GM12875 (cell line): ENCODE results near the gene DUSP16.

Experiments used
- H3K4me3 ChIP-seq: one replicate; pipeline ENCODE4 v1.5.1; 2011; ENCODE audit warnings: low read depth, low read length, control low read depth
- CTCF ChIP-seq: IDR thresholded peaks from 2 replicates; pipeline ENCODE4 v1.5.1; 2011; ENCODE audit warnings: low read depth, mild to moderate bottlenecking, control low read depth, inconsistent platforms, low read length, moderate library complexity, borderline replicate concordance; ENCODE audit not compliant: insufficient read depth

Gene DUSP16

GRCh38 chr12:12450043-12450471 lies 112.6 kb downstream of the DUSP16 start:
- H3K4me3 ChIP-seq = no peak overlapping the region
- no peak for TF ChIP-seq CTCF

- no peak for TF ChIP-seq CTCF
- H3K4me3 ChIP-seq = no peak overlapping the region
Measured at GRCh38 chr12:12449533-12450025, 113.1 kb downstream of the DUSP16 start.

GRCh38 chr12:12447837-12448236 lies 114.8 kb downstream of the DUSP16 start:
- TF ChIP-seq CTCF = no peak
- no peak overlapping the region for H3K4me3 ChIP-seq

- H3K4me3 ChIP-seq = no peak overlapping the region
- no peak for TF ChIP-seq CTCF
Measured at GRCh38 chr12:12447236-12447635, 115.4 kb downstream of the DUSP16 start.

GRCh38 chr12:12446786-12447185 lies 115.9 kb downstream of the DUSP16 start:
- TF ChIP-seq CTCF = no peak
- H3K4me3 ChIP-seq = no peak overlapping the region

GRCh38 chr12:12445882-12446181 lies 116.8 kb downstream of the DUSP16 start:
- TF ChIP-seq CTCF = no peak

GRCh38 chr12:12445165-12445881 lies 117.3 kb downstream of the DUSP16 start:
- no peak overlapping the region for H3K4me3 ChIP-seq
- no peak for TF ChIP-seq CTCF

More at GRCh38 chr12:12445882-12446181, 116.8 kb downstream of the DUSP16 start:
- H3K4me3 ChIP-seq = no peak overlapping the region
